ENCODE measurements around the gene CCNQ. TPM values are rescaled to one million over a fixed set of nuclear protein-coding genes. Genes with fewer than 3 reads are reported as not detected.
A peak's percentile ranks its signal among the peaks of the same experiment; 100 is the strongest.

CCNQ gene
- polyA plus RNA-seq, 4 donors, result 13.5 to 20.7 (median 17.9) TPM

GRCh38 chrX:153546386-153546785 is 52.6 kb downstream of the CCNQ start:
- no peak for DNase-seq (ENCODE audit: low read depth in 4 of 4, low spot score in 3 of 4)

GRCh38 chrX:153544727-153545126 is 54.2 kb downstream of the CCNQ start:
- DNase-seq (ENCODE audit: low read depth in 4 of 4, low spot score in 3 of 4), result no peak

GRCh38 chrX:153539979-153540358 is 59.0 kb downstream of the CCNQ start:
- DNase-seq (ENCODE audit: low read depth in 4 of 4, low spot score in 3 of 4), result no peak

GRCh38 chrX:153539171-153539978 is 59.6 kb downstream of the CCNQ start:
- peak in 3 of 4 donors; percentile 12 to 32 (median 29) for DNase-seq (ENCODE audit: low read depth in 4 of 4, low spot score in 3 of 4)

DNA sequence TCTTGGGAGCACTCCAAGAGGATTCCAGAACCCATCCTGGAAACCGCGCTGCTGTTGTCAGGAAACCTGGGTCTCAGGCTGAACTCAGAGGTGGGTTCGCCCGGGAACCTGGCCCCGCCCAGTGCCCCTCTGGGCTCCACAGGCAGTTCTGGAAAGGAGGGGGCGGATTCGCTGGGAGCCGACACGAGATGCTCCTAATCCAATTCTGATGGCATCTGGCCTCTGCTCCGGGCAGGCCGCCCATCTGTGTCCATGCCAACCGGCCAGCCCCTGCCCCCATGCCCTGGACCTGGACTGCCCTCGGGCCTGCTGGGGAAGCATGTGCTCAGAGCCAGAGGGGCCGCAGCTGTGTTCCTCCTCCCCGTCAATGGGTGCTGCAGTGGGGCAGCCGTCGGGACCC is 60.5 kb downstream of the CCNQ start:
- no peak for DNase-seq (ENCODE audit: low read depth in 4 of 4, low spot score in 3 of 4)

Other genes starting within 250 kb of the CCNQ start
- not detected for gene PNMA6E, start 197.8 kb downstream of the CCNQ start, polyA plus RNA-seq (ENCODE audit: insufficient read length in 4 of 4)
- gene ZFP92, start 187.7 kb downstream of the CCNQ start, polyA plus RNA-seq (ENCODE audit: insufficient read length in 4 of 4), result 1 to 10 TPM in 2 of 4 donors, under 1 TPM in 2; 0.31 to 1.2 (median 0.90) TPM
- gene TREX2, start 153.1 kb downstream of the CCNQ start, polyA plus RNA-seq (ENCODE audit: insufficient read length in 4 of 4), result under 1 TPM; 0.14 to 0.53 (median 0.35) TPM
- gene HAUS7, start 128.6 kb downstream of the CCNQ start, polyA plus RNA-seq (ENCODE audit: insufficient read length in 4 of 4), result 10 to 100 TPM; 20.5 to 25.8 (median 25.5) TPM
- gene BGN, start 104.2 kb downstream of the CCNQ start, polyA plus RNA-seq (ENCODE audit: insufficient read length in 4 of 4), result 100 to 1,000 TPM; 114 to 218 (median 181) TPM
- under 1 TPM; 0.10 to 0.32 (median 0.22) TPM for gene ATP2B3, start 81.5 kb downstream of the CCNQ start, polyA plus RNA-seq (ENCODE audit: insufficient read length in 4 of 4)
- gene DUSP9, start 48.1 kb upstream of the CCNQ start, polyA plus RNA-seq (ENCODE audit: insufficient read length in 4 of 4), result 10 to 100 TPM in 3 of 4 donors, 1 to 10 TPM in 1; 2.7 to 52.1 (median 44.9) TPM
- 10 to 100 TPM in 1 of 4 donors, 1 to 10 TPM in 3; 1.7 to 10.1 (median 7.8) TPM for gene PNCK, start 74.7 kb upstream of the CCNQ start, polyA plus RNA-seq (ENCODE audit: insufficient read length in 4 of 4)
- gene SLC6A8, start 88.8 kb upstream of the CCNQ start, polyA plus RNA-seq (ENCODE audit: insufficient read length in 4 of 4), result 10 to 100 TPM; 16.8 to 64.5 (median 46.2) TPM
- 100 to 1,000 TPM; 100 to 199 (median 181) TPM for gene BCAP31, start 125.2 kb upstream of the CCNQ start, polyA plus RNA-seq (ENCODE audit: insufficient read length in 4 of 4)
- gene ABCD1, start 125.7 kb upstream of the CCNQ start, polyA plus RNA-seq (ENCODE audit: insufficient read length in 4 of 4), result 1 to 10 TPM; 7.0 to 9.6 (median 8.0) TPM
- gene PLXNB3, start 165.1 kb upstream of the CCNQ start, polyA plus RNA-seq (ENCODE audit: insufficient read length in 4 of 4), result 1 to 10 TPM in 3 of 4 donors, under 1 TPM in 1; 0.76 to 2.1 (median 1.5) TPM
- 1 to 10 TPM in 3 of 4 donors, under 1 TPM in 1; 0.65 to 6.7 (median 1.9) TPM for gene SRPK3, start 181.9 kb upstream of the CCNQ start, polyA plus RNA-seq (ENCODE audit: insufficient read length in 4 of 4)
- gene IDH3G, start 195.2 kb upstream of the CCNQ start, polyA plus RNA-seq (ENCODE audit: insufficient read length in 4 of 4), result 10 to 100 TPM; 59.4 to 95.2 (median 71.3) TPM
- 100 to 1,000 TPM; 133 to 167 (median 150) TPM for gene SSR4, start 195.5 kb upstream of the CCNQ start, polyA plus RNA-seq (ENCODE audit: insufficient read length in 4 of 4)
- 10 to 100 TPM in 2 of 4 donors, 1 to 10 TPM in 2; 6.9 to 13.7 (median 9.6) TPM for gene PDZD4, start 231.4 kb upstream of the CCNQ start, polyA plus RNA-seq (ENCODE audit: insufficient read length in 4 of 4)

Data from left renal pelvis (tissue), 4 donors.